ENCODE results near the gene CDC7.

The CDC7 gene

DNA sequence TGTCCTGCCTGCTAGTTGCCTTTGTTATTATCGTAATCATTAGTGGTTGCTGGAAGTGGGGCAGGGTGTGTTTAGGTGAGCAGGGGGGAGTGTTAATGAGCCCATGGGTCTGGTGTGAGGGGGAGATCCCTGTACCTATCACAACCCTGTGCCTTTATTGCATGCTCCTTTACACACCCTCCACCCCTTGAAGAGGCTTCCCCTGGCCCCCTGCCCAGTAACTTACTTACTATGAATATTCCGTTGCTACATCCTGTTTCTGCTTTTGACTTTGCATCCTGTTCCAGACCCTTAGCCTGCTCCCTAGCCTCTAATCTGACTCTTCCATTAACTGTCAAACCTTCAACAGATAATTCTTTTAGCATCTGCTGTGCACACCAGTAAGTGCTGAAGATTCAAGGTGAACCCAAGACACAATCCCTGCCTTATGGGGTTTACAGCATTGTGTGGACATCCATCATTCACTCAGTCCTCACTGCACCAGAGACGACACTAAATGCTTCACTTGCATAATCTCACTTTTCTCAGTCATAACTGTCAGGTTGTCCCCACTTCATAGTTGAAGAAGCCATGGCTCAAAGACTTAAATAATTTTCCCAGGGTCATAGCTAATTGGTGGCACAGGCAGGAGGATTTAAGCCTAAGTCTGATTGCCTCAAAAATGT, 47.9 kb downstream of the CDC7 start:
- no peak overlapping the region for H3K27ac ChIP-seq

GRCh38 chr1:91549041-91549735, 48.5 kb downstream of the CDC7 start:
- H3K27ac ChIP-seq = no peak overlapping the region
- no peak for TF ChIP-seq CTCF (conservative IDR thresholded peaks at IDR 0.05)
- TF ChIP-seq ZFX (IDR thresholded peaks at IDR 0.05) = no peak

More for the DNA sequence above, 47.9 kb downstream of the CDC7 start:
- TF ChIP-seq CTCF (conservative IDR thresholded peaks at IDR 0.05) (no peak), ZFX (IDR thresholded peaks at IDR 0.05) (no peak)

DNA sequence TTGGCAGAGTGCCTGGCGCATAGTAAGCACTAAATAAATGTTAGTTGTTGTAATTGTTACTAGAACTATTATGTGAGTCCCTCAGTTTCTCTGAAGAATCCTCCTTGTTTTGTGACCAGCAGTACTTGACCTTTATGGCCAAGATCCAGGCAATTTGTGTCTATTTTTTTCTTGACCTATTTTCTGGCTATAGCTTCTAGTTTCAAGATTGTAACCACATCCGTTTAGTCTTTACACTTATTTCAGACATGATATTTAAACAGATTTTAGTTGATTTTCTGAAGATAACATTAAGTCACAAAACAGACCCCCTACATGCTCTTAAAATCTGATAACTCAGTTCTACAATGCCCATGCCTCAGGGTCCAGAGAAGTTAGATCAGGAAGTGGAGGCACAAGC, 50.3 kb downstream of the CDC7 start:
- no peak for TF ChIP-seq ZFX (IDR thresholded peaks at IDR 0.05)
- no peak for TF ChIP-seq CTCF (conservative IDR thresholded peaks at IDR 0.05)
- H3K27ac ChIP-seq = no peak overlapping the region

DNA sequence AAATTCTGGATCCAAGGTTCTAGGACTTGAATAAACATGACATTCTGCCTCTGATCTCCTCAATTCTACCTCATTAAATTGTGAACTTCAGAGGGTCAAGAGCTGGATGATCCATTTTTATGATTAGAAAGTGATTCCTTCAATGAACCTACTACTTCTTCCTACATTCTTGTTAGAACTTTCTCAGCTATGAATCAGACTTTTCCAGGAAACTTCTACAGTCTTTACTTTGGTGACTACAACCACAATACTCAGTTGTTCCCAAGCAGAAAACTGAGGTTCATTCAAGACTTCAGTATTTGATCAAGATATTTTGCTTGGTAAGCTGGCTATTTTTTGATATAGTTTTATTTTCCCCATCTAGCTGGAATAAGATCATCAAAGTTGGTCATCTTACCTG, 51.4 kb downstream of the CDC7 start:
- no peak overlapping the region for H3K27ac ChIP-seq
- no peak for TF ChIP-seq CTCF (conservative IDR thresholded peaks at IDR 0.05)
- TF ChIP-seq ZFX (IDR thresholded peaks at IDR 0.05) = no peak

GRCh38 chr1:91552596-91552995, 51.9 kb downstream of the CDC7 start:
- TF ChIP-seq CTCF (conservative IDR thresholded peaks at IDR 0.05) (no peak), ZFX (IDR thresholded peaks at IDR 0.05) (no peak)
- H3K27ac ChIP-seq = no peak overlapping the region

DNA sequence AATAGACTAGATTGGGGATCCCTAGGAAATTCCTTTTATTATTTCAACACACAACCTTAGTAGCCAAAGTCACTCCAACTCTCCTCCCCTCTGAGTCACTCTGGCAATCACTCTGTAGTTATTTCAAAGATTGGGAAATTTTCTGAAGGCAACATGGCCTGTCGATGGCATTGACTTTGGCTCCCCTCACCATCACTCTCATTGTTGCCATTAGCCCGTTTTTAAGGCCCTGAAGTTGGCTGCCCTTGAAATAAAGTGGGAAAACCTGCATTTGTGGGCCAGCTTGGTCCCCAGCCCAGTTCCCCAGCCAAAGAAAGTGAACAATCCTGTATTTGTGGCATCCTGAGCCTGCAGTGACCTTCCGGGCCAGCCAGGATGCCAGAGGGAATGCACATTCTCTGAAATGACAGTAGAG, 52.5 kb downstream of the CDC7 start:
- TF ChIP-seq ZFX (IDR thresholded peaks at IDR 0.05) = no peak
- no peak for TF ChIP-seq CTCF (conservative IDR thresholded peaks at IDR 0.05)
- no peak overlapping the region for H3K27ac ChIP-seq

DNA sequence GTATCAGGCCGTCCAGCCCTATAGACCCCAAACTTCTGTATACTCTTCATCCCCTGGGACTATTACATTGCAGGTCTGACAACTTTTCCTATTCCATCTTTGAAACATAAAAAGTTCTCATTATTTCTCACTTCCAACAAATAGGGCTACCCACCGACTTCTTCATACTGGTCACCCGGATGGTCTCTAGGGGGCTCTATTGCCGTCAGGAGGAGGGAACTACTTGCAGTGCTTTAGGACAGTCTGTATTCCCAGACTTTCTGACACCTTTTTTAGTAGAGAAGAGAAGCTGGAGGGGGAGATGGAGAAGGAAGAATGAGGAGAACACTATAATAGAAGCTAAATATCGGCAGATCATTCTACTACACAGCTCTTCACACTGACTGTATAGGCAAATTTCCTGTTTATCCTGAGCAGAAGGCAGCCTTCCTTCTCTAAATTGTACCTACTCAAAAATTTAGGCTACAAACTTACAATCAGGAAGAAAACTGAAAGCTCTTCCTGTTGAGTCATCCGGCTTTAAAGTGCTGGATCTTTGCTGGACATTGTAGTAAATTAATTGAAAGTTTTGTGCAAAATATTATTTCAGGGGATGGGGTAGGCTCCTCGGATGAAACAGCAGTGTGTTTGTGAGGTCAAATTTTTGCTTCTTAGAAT, 54.6 kb downstream of the CDC7 start:
- TF ChIP-seq CTCF (conservative IDR thresholded peaks at IDR 0.05) (no peak), ZFX (IDR thresholded peaks at IDR 0.05) (no peak)
- no peak overlapping the region for H3K27ac ChIP-seq
